SH-SY5Y (cell line): ENCODE results near the gene PRRT4.

Experiments used
- GATA2 ChIP-seq: IDR thresholded peaks from 2 replicates; pipeline ENCODE4 v1.6.1; 2011; ENCODE audit warnings: mild to moderate bottlenecking, low read depth, low read length
- GATA3 ChIP-seq: IDR thresholded peaks from 2 replicates; pipeline ENCODE4 v1.6.1; 2011; ENCODE audit warnings: low read depth, mild to moderate bottlenecking, low read length, moderate library complexity

DNA sequence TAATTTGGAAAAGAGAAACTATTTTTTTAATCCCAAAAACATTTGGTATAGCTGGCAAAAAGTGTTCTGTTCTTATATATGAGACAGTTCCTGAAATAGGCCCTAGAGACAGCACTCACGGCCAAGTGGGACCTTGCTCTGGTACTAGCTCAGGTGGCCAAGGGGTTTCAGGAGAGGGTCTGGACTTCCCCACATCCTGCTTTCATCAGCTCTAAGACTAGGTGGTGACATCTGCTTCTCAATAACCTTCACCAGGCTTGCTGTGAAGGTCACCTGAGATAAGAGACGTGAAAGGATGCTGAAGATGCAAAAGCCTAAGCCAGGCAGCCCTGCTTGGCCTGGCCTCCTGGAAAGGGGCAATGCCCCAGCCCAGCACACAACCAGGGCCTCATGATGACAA is 58.4 kb downstream of the PRRT4 start:
- no peak for TF ChIP-seq GATA3
- TF ChIP-seq GATA2 = no peak
